Stimulated activated CD8-positive, alpha-beta memory T cell treated with anti-CD3 and anti-CD28 coated beads, Interleukin-15, amount 100 ng/mL, for 1 hour (primary cell): ENCODE measurements around the gene MAPK4.

Experiments
- DNase-seq: peaks from one replicate; pipeline ENCODE4 v3.0.0-alpha.2; 2020; ENCODE audit warnings: low read depth

Gene MAPK4

DNA sequence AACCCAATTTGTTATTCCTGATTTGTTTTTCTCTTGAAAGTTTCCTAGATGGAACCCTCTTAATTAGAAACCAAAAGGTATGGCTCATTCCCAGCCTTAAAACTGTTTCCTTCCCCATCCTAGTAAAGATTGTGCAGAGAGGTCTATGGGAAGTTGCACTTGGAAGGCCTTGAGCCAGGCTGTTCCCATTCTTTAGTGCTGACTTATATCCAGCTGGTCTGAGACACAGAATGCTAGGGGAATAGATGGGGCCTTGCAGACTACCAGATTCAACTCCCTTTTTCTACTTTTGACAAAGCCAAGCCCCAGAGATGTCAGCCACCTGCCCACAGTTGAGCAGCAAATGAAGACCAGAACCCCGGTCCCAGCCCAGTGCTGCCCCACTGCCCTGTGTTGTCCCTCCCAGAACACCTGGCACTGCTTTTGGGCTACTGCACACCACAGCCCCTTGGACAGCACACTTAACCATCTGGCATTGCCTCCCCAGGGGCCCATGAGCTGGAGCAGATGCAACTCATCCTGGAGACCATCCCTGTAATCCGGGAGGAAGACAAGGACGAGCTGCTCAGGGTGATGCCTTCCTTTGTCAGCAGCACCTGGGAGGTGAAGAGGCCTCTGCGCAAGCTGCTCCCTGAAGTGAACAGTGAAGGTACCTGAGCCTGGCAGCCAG, 161.7 kb downstream of the MAPK4 start:
- DNase-seq, result no peak

DNA sequence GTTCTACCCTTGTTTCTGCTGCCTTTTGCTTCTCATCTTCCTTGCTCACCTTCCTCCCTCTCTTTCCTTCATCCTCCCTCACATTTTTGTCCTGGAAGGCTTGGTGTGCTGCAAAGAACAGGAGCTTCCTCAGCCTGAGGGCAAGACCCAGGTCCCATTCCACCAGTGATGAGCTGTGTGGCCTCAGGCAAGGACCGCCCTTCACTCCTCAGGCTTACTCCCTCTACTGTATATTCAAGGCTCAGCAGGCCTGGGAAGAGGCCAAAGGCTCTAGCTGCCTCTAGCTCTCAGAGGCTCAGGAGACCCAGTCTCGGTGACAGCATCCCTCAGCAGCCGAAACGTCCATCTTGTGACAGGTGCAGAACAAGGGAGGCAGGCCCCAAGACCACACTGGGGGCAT, 162.4 kb downstream of the MAPK4 start:
- DNase-seq, result no peak

DNA sequence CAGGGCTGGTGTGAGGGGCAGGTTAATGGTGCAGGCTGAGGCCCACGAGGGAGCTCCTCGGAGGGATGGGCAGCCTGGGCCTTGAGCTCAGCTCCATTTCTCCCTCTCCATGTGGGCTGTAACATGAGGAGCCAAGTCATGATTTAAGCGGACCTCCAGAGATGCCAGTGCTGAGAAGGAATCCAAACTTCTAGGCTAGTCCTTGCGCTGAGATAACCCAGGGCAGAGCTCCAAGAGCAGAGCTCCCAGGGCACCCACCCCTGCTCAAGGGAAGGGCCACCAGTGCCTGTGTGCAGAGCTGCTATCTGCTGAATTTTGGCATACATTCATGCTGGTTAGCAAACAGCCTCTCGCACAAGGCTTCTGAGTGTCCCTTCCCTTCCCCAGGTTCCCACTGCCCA, 164.9 kb downstream of the MAPK4 start:
- no peak for DNase-seq

DNA sequence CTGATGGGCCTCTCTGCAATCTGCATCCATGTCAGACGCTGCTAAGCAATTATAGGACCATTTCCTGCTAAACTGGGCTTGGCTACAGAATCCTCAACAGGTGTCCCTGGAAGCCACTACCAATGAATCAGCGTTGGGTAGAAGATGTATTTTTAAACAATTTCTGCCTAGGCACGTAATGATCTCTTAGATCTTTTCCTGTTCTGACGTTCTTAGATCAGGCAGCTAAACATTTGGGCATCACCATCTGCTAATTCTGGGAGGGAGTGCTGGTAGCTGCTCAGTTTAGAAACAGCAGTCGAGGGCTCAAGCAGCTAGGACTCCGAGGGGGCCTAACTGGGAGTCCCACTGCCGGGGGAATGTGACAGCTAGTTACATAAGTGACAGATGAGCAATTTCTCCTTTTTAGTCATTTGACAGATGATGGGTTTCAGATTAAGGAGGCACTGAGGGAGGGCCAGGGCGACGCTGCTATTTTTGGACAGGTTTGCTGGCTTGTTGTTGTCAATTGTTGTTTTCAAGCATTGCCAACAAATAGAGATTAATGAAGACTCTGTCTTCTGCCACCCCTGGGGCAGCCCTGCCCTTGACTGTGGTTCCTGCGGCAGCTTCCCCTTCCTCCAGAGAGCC, 167.2 kb downstream of the MAPK4 start:
- no peak for DNase-seq

DNA sequence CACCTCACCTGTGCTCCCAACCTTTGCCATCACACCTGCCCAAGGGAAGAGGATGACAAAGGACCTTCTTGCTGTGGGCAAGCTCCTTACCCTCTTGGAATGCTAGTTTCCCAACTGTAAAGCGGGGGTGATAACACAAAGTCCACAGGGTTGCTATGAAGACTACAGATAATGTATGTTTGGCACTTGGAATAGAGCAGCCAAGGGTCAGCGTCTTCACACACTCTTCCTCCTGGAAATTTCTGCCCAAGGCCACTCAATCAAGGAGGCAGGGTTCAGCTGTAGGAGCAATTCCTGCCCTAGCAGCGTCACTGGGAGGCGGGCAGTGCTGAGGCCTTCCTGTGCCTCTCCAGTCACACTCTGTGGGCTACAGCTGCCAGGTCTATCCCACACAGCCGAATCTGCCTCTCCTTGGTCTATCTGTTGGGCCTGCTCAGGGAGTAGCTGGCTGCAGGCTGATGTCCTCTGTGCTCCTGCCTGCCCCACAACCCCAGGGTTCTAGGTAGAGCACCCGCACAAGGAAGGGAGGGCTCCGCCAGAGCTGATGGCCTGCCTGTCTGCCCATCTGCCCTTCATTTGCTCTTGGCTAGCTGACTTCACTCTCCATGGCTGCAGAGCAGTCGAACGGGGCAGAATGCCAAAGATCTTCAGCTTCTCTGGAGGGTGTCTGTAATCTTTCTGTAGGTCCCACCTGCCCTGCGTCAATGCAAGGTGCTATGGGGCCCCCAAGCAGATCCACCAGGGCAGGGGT, 168.0 kb downstream of the MAPK4 start:
- no peak for DNase-seq

DNA sequence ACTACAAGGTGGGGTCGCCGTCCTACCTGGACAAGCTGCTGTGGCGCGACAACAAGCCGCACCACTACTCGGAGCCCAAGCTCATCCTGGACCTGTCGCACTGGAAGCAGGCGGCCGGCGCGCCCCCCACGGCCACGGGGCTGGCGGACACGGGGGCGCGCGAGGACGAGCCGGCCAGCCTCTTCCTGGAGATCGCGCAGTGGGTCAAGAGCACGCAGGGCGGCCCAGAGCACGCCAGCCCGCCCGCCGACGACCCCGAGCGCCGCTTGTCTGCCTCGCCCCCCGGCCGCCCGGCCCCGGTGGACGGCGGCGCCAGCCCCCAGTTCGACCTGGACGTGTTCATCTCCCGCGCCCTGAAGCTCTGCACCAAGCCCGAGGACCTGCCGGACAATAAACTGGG, 169.5 kb downstream of the MAPK4 start:
- DNase-seq, result no peak

DNA sequence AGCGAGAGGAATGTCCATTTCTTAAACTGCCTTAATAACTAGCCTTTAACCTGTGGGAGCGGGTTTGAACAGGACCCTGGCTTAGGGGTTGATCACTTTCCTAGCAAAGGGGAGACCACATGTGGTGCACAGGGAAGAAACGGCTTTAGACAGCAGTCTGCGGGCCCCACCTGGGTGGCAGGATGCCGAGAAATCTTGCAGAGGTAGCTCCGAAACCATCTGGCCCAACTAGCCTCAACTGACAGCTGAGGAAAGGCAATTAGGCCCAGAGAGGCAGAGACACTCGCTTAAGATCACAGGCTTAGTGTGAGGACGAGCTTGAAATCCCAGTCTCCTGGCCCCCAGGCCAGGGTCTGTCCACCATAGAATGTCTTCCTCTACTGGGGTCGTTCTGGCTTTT, 170.1 kb downstream of the MAPK4 start:
- DNase-seq, result no peak

DNA sequence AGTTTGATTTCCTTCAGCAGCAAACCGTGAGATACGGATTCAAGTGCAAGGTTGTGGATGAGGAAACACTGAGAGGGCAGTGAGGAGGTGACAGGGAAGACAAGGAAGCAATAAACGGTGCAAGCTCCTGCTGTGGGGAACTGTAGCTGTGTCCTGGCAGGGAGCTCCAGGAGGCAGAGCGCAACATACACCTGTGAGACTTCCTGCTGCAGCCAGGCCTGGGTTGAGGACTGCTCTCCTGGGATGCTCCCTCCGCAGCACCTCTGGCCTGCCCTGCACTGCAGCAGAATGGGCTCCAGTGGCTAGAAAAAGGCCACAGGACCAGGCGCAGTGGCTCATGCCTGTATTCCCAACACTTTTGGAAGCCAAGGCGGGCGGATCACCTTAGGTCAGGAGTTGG, 174.5 kb downstream of the MAPK4 start:
- no peak for DNase-seq

DNA sequence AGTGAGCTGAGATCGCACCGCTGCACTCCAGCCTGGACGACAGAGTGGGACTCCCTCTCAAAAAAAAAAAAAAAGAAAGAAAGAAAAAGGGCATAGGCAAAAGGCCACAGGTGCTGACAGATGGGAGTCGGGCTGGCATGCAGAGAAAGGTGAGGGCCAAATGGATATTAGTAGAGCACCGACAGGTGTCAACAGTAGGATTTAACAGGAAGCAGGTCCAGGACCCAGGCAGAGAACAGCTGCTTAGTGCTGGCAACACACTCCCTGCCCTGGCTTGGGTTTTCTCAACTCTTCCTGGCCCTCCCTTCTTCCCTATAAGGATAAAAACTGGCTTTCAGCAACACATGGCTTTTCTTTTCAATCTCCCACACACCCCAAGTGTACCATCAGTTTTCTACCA, 175.0 kb downstream of the MAPK4 start:
- DNase-seq, result no peak

DNA sequence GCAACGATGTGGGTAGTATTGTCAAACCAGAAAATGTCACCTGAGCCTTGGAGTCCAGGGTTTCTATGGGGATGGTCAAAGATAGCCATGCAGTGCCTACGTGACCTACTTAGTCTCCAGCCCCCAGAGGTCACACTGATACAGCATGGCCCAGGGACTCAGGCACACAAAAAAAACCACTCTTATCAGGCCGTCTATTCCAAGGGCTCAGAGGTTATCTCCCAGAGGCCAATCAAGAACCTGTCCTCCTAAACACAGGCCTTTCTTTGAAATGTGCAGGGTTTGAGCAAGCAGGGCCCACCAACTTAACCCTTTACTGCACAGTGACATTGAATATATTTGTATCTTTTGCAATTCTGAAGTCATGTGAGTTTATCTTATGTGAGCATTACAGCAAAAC, 177.2 kb downstream of the MAPK4 start:
- DNase-seq, result no peak

DNA sequence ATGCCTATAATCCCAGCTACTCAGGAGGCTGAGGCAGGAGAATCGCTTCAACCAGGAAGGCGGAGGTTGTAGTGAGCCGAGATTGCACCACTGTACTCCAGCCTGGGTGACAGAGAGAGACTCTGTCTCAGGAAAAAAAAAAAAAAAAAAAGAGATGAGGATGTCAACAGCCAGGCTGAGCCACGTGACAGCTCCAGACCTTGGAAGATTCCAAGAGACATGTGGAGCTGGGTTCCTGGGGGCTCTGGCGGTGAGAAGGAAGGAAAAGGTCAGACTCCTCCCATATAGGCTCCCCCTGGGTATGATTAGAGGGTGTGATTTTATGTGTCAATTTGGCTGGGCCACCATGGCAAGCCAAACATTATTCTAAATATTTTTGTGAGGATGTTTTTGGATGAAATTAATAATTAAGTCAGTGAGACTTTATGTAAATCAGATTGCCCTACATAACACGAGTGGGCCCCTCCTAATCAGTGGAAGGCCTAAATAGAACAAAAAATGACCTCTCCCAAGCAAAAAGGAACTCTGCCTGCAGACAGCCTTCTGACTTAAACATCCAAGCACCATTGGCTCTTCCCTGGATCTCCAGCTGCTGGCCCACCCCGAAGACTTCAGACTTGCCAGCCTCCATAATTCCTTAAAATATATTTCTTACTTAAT, 178.3 kb downstream of the MAPK4 start:
- no peak for DNase-seq

DNA sequence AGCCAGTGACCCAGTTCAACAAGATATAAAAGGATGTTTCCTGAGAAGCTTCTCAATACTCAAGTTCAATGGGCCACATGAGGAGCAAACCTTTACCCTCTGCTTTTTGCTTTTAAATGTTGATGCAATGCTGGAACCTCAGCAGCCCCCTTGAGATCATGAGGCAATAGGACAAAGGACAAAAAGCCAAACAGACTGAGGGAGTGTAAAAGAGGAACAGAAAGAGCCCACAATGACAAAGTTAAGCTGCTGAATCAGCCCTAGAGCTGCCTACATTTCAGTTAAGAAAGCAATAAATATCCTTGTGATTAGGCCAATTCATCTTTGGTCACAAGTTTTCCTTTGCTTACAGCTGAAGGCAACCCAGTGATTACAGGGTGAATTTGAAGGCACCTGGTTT, 183.1 kb downstream of the MAPK4 start:
- no peak for DNase-seq

DNA sequence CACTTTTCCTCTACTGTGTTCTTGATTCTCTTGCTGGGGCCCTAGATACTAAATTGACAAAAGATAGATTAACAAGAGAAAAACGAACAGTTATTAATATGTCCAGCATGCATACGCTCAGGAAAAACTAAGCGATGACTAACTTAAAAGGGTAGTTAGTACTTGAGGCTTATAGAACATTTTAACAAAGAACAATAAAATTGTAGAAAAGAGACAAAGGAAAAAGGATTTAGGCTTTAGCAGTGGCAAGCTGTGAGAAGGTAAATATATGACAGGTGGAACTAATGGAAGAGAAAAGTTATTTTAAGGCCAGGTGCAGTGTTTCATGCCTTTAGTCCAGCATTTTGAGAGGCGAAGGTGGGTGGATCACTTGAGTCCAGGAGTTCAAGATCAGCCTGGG, 184.4 kb downstream of the MAPK4 start:
- DNase-seq, result no peak

DNA sequence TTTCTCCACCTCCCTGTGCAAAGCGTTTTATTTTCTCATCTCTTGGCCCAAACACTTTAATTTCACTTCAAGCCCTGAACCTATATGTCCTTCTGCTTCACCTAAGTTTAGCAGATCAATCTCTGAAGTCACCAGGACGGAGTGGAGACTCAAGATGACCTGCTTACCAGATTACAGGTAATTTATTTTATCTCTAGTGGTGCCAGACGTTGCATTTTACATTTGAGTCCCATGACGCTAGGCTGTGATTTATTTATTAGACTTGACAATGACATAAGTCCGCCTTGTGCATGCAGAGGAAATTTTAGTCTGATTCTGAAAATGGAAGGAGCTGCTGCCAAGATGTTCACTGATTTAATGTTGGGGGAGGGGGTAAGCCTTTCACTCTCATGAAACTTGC, 186.1 kb downstream of the MAPK4 start:
- no peak for DNase-seq

DNA sequence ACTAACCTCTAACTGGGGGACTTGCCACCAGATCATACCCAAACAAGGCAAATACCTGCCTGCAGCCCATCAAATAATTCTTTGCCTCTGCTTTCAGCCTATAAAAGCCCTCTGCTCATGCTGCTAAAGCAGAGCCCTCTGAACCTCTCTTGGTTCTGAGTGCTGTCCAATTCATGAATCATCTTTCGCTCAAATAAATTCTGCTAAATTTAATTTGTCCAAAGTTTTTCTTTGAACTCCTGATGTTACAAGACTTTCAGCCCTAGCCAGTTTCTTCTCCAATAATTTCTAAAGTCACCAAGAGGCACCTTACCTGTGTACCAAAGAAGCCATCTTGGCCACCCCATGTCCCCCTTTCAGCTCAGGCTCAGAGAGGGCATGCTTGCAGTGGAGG, 188.0 kb downstream of the MAPK4 start:
- DNase-seq, result no peak

DNA sequence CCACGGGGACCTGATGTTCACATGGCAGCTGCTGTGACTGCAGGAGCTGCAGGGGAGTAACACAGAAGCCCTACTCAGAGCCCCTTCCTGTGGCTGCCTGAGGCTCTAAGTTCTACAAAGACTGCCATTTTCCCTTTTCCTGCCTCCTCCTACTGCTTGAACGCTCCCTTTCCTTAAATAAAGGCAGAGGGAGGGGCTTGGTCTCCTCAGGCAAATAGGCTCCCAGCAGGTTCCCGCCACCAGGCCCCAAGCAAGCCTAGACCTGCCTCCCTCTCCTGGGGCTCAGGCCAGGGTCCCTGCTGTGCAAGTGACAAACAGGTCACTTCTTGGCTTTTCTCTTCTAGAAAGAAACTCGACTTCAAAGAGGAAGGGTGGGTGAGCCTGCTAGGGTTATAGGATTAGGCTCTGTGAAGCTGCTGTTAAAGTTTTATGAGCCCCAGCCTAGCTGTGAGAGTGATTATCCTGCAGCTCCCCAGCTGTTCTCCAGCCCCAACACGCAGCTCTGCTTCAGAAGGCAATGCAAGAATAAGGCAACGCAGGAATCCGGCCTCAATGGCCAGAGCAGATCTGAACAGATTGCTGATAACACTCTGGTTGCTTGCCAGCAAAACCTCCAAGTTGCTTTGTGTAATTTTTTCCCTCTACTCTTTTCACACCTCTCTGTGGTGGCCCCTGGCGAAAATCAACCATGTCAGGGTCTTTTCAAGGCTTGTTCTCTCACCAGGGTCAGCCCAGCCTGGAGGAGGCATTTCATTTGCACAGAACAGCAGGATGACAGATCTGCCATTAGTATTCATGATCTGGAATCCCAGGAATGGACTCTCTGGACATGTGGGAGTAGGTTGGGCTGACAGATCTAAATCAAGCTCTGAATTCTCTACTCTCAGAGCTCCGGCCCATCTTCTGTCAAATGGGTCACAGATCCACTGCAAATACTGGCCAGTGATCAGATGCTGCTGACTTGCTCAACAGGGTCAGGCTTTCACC, 188.6 kb downstream of the MAPK4 start:
- DNase-seq, result no peak

DNA sequence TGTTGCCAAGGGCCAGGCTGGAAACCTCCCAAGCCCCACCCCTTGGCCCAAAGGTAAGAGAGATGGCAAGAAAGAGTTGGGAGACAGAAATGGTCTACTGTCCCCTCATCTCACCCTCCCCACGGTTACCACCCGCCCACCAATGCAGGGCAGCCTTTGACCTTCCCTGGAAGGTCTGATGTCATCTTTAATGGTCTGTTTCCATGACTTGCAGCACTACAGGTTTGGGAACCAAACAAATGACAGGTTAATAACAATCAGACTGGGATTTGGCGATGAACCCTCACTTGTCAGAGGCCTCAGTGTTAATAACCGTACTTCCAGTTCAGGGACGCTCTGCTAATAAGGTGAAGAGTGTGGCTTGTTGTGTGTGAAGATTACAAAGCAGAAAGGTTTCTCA, 189.5 kb downstream of the MAPK4 start:
- DNase-seq, result no peak

DNA sequence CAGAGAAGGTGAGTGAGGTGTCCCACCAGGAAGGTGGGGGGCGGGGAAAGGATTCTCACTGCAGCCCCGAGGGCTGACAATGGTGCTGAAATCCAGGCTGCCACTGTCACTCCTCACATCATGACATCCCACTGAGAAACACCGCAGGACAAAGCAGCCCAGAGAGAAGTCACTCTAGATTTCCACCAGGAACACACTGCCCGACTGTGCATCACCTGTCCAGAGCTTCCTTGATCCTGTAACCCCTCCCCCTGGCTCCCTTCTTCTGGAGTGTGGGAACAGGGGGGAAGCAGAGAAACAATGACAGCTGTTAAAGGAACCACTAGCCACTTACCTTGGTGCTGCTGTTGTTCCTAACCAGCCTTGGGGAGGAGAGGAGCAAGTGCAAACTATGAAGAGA, 190.1 kb downstream of the MAPK4 start:
- no peak for DNase-seq

DNA sequence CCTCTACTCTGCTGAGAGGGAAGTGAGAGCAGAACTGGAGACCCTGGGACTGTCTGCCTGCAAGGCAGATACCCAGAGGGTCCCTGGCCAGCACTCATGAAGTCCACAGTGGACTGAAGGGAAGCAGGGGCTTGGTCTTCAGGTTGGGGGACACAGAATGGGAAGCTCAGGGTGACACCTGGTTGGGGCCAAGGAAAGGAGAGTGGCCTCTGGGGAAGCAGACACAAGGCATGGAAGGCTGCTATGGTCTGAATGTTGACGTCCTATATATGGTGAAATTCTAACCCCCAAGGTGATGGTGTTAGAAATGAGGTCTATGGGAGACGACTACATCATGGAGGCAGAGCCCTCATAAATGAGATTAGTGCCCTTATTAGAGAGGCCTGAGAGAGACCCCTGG, 190.7 kb downstream of the MAPK4 start:
- DNase-seq, result no peak

DNA sequence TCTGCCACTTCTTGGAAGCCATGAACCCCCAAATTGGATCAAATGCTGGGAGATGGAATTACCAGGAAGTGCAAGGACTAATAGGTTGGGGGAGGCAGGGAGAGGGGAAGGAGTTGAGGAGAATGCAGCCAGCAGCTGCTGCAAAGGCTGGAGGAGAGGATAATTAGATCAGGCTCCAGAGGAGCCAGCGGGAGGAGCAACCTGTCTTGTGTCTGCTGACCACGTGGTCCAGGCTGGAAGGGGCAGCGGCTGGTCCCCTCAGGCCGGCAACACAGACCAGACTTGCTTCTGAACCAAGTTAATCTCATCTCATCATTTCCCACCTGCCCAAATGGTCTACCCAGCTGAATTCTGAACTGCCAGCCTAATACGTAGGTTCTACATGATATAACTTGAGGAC, 191.6 kb downstream of the MAPK4 start:
- no peak for DNase-seq

DNA sequence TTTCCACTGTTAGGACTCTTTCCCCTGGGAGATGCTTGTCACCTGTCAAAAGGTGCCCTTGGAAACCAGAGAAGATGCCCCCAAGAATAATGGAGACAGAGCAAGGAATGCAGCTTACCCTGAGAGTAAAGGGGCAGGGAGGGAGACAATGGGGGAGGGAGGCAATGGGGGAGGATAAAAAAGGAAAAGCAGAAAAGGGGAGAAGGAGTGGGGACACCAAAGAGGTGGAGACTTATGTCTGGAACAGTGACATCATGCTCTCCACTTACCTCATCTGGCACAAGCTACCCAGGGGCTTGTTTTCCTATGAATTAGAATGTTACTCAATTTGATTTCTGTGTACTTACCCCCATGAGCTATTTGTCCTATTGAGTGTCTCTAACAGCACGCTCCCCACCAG, 192.1 kb downstream of the MAPK4 start:
- no peak for DNase-seq

DNA sequence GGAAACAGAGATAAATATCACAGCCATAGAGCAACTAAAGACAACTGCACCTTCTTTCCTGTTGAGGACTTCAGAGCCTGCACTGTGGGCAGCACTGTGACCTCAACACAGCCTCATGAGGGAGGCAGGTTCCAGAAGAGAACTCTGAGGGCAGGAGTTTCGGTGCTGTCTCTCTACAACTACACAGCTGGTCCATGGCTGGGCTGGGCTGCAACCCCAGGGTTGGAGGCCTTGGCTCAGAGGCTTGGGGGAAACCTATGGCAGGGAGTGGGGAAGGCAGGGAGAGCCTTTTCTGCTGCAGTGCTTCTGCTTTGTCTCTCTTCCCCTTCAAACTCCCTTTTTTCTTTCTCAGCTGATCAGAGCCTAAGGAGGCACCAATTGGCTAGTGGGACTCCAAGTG, 193.4 kb downstream of the MAPK4 start:
- DNase-seq, result no peak
